AG10803 (cell line): ENCODE results near the gene C21orf91.

Experiments
- DNase-seq: peaks from one replicate; pipeline ENCODE4 v3.0.0; 2010; ENCODE audit warnings: low read depth
- H3K4me3 ChIP-seq: 2 replicates; pipeline ENCODE4 v1.5.1; 2011; ENCODE audit warnings: mild to moderate bottlenecking, low read length, control low read depth
- CTCF ChIP-seq: conservative IDR thresholded peaks from 2 replicates; pipeline ENCODE4 v1.5.1; 2011; ENCODE audit warnings: mild to moderate bottlenecking, low read length, control low read depth, inconsistent platforms

The C21orf91 gene

GRCh38 chr21:17785403-17785788, 33.8 kb downstream of the C21orf91 start:
- DNase-seq = no peak
- no peak for TF ChIP-seq CTCF
- H3K4me3 ChIP-seq = no peak overlapping the region

GRCh38 chr21:17784604-17785402, 34.4 kb downstream of the C21orf91 start:
- H3K4me3 ChIP-seq = no peak overlapping the region
- no peak for DNase-seq
- no peak for TF ChIP-seq CTCF

GRCh38 chr21:17784180-17784598, 35.0 kb downstream of the C21orf91 start:
- DNase-seq = no peak
- no peak overlapping the region for H3K4me3 ChIP-seq
- no peak for TF ChIP-seq CTCF

GRCh38 chr21:17783481-17784179, 35.5 kb downstream of the C21orf91 start:
- H3K4me3 ChIP-seq = no peak overlapping the region
- TF ChIP-seq CTCF = no peak
- no peak for DNase-seq

- H3K4me3 ChIP-seq = no peak overlapping the region
- TF ChIP-seq CTCF = no peak
- no peak for DNase-seq
Measured at GRCh38 chr21:17783003-17783402, 36.2 kb downstream of the C21orf91 start.

- DNase-seq = no peak
- H3K4me3 ChIP-seq = no peak overlapping the region
- TF ChIP-seq CTCF = no peak
Measured at GRCh38 chr21:17782051-17782450, 37.1 kb downstream of the C21orf91 start.

GRCh38 chr21:17781524-17781923, 37.6 kb downstream of the C21orf91 start:
- no peak overlapping the region for H3K4me3 ChIP-seq
- no peak for TF ChIP-seq CTCF
- no peak for DNase-seq
